HG02759 (cell line): Measurements from ENCODE around the gene TET3.
"Not testable (repeated sequence)": the region's sequence is repeated elsewhere in the genome, so short reads cannot be mapped to it uniquely, and the experiment has no call there.

Experiments used
- ATAC-seq: cut with Tn5 transposase; IDR thresholded peaks from one replicate; pipeline ENCODE4 v1.9.1; 2021; ENCODE audit warnings: mild to moderate bottlenecking, moderate library complexity; ENCODE audit not compliant: unreplicated experiment

The TET3 gene

GRCh38 chr2:73984203-73984921 is at the start of gene TET3:
TSS of gene TET3 (plus strand) at chr2:73984910. CDS start at chr2:73986404, 1,494 bp downstream.
- peak; percentile 56 for ATAC-seq

- ATAC-seq: no peak
Observed at GRCh38 chr2:73935641-73936040, 49.1 kb upstream of the TET3 start.

DNA sequence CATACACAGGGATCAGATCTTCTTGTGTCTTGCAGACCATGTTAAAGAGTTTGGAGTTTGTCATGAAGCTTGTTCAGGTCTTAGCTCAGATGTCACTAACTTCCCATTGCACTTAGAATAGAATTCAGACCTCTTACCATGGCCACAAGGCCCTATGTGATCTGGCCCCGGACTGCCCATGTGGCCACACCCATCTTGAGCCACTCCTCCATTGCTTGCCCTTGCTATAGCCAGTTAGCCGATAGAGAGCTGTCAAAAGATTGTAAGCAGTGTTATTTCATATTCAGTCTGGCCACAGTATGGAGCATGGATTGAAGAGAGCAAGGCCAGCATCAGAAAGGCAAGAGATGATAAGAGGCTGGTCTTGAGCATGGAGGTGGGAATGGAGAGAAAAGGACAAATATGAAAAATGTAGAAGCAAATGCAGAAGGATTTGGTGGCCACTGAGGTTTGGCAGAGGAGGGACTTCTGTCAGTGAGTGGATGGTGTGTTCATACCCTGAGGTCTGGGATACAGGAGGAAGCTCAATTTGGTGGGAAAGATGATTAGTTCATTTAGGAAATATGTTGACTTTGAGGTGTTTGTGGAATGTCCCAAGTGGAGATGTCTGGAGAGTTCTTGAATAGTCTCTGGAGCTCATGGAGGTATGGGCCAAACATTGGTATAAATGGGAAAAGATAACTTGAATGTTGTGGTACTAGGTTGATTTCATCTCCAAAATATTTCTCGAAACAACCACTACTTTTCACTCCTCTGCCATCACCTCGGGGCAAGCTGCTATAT is 47.4 kb upstream of the TET3 start:
- ATAC-seq: no peak

GRCh38 chr2:73937899-73938298 is 46.8 kb upstream of the TET3 start:
- no peak for ATAC-seq

DNA sequence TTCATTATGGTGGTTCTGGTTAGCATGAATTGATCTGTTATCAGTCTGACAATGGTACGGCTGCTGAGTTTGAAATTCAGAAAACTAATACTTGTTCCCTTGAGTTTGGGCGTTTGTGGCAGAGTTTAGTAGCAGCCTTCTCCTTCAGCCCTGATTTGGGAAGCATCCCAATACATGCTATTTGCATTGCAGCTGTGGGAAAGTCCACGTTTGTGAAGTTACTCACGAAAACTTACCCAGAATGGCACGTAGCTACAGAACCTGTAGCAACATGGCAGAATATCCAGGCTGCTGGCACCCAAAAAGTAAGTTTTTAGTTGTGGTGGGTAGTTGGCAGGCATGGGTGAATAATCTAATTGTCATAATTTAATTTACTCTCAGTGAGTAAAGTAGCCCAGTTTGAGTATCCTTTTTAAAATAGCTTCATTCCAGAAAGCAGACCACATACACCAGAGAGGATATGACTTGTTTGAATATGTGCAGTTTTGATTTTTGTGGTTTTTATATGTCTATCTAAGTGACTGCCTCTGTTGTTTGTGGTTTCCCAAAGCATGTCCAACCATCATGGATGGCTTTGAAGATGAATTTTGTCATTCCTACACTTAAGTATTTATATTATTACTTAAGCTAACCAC is 45.9 kb upstream of the TET3 start:
- ATAC-seq: no peak

GRCh38 chr2:73939419-73939818 is 45.3 kb upstream of the TET3 start:
- ATAC-seq: no peak

GRCh38 chr2:73940066-73940465 is 44.6 kb upstream of the TET3 start:
- ATAC-seq: not testable (repeated sequence)

GRCh38 chr2:73942664-73943063 is 42.0 kb upstream of the TET3 start:
- no peak for ATAC-seq

DNA sequence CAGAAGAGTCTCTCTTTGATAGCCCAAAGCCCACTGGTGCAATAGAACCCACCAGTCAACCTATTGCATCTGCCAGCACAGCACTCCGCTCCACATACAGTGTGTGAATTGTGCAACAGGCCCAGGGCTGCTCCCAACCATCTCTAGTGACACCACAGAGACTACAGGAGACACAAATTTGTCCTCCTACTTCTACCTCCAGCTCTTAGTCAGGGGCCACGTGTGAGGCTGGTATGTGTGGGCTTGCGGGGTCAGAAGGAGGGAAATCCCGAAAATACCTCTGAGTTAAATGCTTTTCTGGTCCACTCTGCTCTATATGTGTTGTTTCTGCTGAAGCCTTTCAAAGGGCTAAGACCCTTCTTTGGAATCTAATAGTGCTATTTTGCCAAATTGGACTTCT is 40.0 kb upstream of the TET3 start:
- peak; percentile 60 for ATAC-seq

- ATAC-seq: no peak
Observed at GRCh38 chr2:73946215-73946614, 38.5 kb upstream of the TET3 start.

DNA sequence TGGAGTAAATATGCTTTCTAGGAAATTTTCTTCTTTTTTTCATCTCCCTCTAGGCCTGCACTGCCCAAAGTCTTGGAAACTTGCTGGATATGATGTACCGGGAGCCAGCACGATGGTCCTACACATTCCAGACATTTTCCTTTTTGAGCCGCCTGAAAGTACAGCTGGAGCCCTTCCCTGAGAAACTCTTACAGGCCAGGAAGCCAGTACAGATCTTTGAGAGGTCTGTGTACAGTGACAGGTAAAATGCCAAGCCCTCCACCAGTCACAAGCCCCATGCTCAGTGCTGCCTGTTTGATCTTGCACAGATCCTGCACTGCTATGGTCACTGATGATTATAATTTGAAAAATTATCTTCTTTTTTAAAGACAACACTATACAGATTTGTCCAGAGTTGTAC is 38.0 kb upstream of the TET3 start:
- no peak for ATAC-seq

DNA sequence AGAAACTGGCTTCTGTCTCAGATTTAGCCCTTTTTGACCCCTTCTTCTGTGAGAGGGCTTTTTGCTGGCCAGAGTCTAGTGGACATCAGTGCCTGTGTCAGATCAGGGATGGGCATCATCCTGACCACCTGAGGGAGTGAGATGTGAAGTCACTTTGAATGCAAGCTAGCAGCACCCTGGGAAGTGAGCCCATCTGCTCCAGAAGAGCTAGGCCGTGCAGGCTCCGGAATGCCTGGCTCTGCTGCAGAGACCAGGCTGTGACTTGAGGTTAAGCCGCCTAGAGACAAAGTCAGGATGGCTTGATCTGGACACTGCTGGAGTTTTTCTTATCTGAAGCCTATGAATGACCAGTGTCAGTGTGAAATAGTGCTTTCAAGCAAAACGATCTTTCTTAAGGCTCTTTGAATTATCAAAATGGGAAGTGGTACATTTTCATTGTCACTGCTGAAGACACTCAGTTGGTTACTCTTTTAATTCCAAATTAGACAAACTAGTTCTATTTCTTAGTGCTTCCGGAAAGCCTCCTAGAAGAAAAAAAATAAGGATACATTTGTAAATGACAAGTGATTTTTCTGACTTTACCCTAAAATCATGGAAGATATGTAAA is 37.2 kb upstream of the TET3 start:
- no peak for ATAC-seq

DNA sequence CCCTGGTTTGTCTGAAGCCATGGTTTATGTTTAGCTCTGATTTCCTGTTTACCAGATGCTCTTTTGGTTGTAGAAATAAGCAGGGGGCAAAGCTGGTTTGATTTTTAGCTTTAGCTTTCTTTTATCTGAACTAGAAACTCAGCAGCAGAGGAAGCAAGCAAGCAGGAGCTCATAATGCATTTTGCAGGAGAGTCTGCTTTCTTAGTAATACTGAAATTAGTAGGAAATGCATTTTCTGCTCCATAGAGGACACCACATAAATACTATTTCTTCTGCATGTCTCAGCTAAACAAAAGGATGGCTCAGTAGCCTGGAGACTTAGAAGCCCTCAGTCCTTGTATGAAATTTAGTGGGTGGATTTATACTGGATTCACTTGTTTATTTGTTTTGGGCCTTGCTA is 34.9 kb upstream of the TET3 start:
- no peak for ATAC-seq

DNA sequence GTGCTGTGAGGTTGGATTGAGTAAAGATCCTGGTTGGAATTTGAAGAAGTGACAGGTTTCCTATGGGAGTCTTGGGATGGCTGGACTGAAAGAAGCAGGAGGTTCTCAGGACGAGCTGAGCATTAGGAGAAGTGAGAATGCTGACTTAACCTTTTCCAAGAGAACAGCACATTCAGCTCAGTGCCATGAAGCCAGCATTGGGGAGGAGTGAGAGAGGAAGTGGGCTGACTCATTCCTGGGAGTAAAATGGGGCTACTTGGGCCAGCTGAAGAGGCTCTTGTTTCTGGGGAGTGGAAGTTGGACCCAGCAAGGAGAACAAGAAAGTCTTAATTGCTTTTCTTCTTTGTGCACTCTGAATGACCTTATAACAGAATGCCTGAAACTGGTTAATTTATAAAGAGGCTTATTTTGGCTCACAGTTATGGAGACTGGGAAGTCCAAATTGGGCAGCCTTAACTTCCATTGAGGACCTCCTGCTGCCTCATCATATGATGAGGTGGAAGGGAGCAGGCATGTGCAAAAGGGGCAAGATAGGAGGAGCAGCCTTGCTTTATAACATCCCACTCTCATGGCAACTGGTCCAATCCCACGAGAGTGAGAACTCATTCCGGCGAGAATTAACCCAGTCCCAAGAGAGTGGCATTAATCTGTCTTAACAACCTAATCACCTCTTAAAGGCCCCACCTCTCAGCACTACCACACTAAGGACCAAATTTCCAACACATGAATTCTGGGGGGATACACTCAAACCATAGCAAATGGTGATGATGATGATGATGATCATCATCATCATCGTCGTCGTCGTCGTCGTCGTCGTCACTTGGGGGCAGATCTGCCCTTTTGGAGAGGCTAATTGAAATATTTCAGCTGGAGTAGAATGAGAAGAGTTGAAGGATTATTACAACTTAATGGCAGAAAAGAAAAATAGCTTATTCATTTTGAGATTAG is 31.9 kb upstream of the TET3 start:
- no peak for ATAC-seq

GRCh38 chr2:73956218-73956865 is 28.4 kb upstream of the TET3 start:
- no peak for ATAC-seq

DNA sequence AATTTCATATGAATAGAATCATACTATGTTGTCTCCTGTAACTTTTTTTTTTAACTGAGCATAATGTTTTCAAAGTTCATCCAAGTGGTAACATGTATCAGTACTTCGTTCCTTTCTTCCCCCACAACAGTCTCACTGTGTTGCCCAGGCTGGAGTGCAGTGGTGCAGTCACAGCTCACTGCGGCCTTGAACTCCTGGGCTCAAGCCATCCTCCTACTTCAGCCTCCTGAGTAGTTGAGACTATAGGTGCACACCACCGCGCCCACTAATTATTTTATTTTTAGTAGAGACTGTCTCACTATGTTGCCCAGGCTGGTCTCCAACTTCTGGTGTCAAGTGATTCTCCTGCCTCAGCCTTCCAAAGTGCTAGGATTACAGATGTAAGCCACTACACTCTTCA is 23.4 kb upstream of the TET3 start:
- ATAC-seq: no peak

GRCh38 chr2:73961823-73962615 is 22.7 kb upstream of the TET3 start:
- no peak for ATAC-seq

DNA sequence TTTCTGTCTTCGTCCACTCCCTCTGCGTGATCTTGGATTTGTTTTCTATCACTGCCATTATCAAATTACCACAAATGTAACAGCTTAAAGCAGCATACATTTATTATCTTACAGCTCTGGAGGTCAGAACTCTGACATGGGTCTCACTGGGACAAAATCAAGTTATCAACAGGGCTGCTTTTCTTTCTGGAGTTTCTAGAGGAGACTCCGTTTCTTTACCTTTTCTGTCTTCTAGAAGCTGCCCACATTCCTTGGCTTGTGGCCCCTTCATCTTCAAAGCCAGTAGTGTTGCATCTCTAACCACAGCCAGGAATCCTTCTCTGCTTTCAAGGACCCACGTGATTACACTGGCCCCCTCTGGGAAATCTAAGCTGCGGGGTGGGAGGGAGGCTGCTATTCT is 21.9 kb upstream of the TET3 start:
- ATAC-seq: no peak
